ENCODE results near the gene ASCC1.
"Not testable (repeated sequence)": the region's sequence is repeated elsewhere in the genome, so short reads cannot be mapped to it uniquely, and the experiment has no call there.

ASCC1 gene

DNA sequence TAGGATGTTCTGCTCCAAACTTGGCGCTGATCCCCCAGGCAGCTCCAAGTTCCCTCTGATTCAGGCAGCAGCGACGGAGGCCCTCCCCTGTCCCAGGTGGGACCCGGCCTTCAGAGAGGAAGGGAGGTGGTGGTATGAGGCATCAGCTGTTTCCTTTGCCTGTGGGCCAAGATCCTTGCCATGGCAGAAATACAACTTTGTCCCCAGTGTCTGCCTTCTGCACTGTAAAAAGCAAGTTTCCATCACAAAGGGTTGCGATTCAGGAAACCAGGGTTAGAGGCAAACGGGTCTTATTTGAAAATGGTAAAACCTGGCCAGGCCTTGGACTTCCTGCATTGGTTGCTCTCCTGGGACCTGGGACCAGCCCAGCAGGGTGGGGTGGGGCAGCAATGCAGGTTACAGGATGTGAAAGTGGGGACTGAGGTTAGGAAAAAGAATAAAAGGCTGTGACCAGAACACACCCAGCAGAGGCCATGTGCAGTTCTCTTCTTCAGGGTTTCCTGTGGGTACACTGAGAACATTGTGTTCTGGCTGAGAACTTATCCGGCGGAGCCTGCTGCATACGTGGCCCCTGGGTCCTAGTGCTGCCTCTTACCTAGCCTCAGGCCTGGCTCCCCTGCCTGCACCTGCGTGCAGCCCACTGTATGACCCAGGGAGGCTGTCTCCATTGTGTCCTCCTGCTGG is 32.5 kb upstream of the ASCC1 start:
- no peak for DNase-seq

DNA sequence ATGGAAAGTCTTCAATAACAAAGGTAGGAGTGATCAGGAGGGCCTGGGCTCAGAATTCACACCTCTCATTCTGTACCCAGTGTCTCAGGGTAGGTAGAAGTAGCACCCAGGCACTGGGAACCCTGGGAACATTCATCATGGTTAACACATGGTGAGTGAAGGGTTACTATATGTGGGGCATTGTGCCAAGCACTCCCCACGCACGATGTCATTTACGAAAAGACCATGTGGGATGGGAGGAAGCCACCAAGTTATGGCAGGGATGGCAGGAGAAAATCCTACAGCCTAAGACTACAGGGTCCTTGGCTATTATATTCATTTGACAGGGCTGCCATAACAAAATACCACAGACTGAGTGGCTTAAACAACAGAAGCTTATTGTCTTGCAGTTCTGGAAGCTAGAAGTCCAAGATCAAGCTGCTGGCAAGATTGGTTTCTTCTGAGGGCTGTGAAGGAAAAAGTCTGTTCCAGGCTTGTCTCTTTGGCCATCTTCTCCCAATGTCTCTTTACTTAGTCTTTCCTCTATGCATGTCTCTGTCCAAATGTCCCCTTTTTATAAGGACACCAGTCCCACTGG is 30.0 kb upstream of the ASCC1 start:
- DNase-seq, result no peak

DNA sequence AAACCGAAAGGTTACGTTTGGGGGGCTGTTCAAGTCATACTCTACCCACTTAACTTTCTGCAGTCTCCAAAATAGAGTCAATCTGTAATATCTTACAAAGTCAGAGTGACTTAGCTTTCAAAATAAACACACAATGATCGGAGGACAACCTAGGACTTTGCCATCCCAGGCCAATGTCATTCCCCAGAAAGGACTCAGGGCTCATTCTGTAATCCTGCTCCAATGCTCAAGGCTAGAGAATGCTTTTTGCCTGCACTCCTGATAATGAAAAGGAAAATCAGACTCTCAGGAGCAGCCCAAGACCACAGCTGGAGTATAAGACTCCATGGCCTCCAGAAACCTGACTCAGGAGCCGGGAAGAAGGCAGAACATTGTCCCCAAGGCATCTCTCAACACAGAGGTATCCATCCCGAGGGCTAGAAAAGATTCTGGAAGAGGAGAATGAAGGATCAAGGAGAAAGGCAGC is 28.5 kb upstream of the ASCC1 start:
- DNase-seq, result no peak

DNA sequence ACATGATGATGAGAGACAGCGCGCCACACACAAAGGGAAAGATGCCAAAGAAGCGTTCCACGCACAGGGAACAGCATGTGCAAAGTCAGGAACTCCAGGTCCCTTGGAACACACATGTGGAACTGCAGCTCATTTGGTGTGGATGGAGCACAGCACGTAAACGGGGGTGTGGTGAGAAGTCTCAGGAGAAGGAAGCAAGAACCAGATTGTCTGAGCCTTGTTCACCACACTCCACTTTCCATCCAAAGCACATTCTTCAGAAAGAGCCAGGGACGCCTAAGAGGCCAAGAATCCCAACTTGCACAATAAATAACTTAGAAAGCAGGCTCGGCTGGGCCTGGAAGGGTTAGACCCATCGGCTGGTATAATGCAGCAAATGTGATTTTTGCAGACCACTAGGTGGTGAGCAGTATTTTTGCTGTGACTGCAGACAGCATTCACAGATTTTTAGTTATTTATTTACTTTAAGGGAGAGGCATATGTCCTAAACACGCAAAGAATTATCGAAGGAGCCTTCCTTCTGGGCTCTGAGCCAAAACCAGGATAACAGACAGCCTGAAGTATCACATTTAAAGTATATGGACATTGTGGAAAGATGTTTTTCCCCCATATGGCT is 27.9 kb upstream of the ASCC1 start:
- no peak for DNase-seq

DNA sequence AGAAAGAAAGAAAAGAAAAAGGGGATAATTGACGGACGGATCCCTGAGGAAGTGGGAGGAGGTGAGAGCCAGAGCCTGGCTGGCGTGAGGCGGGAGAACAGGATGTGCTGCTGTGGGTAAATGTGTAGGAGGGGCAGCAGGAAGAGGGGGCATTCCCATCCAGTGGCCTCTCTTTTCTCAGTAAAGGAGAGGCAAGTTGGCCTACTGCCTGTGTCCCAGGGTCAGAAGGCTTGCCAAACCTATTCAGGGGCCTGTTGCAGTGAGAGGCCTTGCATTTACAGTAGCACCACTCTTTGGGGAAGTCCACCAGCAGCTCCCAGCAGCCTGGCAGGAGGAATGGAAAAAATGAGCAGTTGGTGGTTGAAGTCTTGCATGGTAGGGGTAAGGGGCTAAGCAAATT is 26.6 kb upstream of the ASCC1 start:
- no peak for DNase-seq

DNA sequence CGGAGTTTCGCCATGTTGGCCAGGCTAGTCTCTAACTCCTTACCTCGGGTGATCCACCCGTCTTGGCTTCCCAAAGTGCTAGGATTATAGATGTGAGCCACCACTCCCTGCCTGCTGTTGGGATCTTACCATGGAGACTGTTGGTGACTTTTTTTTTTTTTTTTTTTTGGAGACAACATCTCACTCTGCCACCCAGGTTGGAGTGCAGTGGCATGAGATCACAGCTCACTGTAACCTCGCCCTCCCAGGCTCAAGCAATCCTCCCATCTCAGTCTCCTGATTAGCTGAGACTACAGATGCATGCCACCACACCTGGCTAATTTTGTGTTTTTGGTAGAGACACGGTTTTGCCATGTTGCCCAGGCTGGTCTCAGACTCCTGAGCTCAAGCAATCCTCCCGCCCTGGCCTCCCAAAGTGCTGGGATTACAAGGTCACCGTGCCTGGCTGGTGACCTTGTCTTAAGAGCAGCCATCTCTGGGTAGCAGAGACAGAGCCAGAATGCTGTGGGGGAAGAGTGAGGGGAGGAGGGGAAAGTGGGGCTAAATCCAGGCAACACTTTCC is 25.7 kb upstream of the ASCC1 start:
- DNase-seq, result no peak

DNA sequence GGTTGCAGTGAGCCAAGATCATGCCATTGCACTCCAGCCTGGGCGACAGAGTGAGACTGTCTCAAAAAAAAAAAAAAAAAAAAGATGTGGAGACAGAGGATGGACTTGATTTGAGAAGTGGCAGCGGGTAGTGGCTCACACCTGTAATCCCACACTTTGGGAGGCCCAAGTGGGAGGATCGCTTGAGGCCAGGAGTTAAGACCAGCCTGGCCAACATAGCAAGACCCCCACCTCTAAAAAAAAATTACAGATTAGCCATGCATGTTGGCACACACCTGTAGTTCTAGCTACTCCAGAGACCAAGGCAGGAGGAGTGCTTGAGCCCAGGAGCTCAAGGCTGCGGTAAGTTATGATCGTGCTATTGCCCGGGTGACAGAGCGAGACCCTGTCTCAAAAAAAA is 24.3 kb upstream of the ASCC1 start:
- DNase-seq, result no peak

DNA sequence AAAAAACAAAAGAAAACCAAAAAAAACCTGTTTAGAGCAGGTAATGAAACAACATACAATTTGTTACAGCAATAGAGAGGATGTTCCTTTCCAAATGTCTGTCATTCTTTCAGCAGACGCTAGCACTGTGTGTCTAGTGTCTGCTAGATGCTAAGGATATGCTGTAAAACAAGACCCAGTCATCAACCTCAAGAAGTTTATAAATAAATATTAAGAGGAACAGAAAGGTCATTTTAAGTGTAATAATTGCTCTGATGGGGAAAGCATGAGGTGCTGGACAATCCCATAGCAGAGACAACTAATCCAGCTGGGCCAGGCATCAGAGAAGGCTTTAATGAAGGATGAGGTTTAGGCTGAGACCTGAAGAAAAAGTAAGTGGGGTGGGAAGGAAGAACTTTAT is 23.3 kb upstream of the ASCC1 start:
- no peak for DNase-seq

DNA sequence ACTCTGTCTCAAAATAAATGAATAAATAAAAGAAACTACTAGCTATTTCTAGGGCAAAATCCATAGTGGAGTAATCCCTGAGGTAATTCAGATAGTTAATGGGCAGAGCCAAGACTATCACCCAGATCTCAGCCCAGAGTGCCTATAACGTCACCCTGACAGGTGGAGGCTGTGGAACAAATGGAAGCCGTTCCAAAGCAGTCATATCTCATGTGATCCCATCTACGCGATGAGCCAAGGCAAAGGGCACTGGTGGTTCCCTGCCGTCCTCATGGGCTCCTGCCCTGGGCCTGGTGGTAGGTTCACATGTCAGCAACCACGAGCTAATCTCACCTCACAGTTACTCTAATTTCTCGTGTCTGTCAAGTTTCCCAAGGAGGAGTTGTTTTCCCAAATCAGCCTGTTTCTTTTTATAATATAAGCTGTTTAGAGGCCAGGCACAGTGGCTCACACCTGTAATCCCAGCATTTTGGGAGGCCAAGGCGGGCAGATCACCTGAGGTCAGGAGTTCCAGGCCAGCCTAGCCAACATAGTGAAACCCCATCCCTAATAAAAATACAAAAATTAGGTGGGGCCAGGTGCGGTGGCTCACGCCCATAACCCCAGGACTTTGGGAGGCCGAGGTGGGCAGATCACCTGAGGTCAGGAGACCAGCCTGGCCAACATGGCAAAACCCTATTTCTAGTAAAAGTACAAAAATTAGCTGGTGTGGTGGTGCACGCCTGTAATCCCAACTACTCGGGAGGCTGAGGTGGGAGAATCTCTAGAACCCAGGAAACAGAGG is 22.5 kb upstream of the ASCC1 start:
- no peak for DNase-seq

DNA sequence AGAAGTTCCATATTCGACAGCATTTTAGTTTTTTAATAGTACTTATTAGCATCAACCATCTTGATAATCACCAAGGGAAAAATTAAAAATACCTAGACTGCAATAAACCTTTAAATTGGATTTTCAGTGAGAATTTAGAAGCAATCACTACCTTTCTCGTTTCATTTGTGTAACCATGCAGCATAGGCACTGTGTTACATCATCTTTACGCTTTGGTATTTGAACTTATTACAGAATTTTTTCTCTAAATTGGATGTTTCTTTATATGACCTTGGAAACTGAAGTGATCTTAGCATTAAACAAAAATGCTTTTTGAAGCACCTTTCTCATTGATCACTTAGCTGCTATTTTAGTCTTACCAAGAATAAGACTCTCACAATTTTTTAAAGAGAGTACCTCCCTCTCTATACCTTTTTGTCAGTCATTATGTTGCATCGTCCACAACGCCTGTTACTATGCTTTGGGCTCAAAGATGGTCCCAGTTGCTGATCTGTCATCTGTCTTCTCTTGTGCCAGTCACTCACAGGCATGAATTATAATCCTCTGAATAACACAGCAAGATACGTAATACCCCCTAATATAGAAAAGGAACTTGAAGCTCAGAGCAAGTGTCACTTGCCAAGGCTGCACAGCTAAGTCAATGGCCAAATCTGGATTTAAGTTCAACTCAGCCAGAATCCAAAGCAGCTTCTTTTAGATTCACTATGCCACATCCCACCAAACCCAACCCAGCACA is 19.6 kb upstream of the ASCC1 start:
- DNase-seq, result no peak

DNA sequence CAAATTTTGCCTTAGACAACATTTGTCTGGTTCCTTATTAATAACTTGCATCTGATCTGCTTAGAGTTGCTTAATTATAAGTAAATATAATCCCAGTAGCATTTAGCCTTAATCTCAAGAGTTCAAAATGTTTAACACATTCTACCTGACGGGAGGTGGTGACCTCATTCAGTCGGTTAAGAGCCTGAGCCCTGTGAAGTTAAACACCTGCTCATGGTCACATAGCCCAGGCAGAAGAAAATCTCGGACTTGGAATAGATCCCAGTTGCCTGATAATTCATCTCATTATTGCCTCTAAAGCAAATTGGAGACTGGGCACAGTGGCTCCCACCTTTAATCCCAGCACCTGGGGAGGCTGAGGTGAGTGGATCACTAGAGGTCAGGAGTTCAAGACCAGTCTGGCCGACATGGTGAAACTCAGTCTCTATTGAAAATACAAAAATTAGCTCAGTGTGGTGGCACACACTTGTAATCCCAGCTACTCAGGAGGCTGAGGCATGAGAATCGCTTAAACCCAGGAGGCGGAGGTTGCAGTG is 18.6 kb upstream of the ASCC1 start:
- DNase-seq, result no peak

DNA sequence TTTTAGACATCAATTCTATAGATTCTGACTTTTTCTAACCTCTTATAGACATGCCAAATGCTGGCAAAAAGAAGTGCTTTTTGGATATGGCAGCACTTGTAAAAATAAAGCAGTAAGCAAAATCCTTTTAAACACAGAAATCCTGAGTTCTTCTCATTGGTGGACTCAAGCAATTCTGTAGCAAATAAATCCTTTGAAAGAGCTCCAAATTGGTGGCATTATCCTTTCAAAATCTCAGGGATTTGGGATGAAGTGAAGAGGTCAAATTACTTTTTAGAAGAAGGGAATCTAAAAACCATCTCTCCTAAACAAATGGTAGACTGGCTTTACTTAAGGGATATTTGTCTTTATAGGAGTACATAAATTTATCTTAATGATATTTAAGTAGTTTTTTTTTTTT is 17.5 kb upstream of the ASCC1 start:
- DNase-seq, result no peak

DNA sequence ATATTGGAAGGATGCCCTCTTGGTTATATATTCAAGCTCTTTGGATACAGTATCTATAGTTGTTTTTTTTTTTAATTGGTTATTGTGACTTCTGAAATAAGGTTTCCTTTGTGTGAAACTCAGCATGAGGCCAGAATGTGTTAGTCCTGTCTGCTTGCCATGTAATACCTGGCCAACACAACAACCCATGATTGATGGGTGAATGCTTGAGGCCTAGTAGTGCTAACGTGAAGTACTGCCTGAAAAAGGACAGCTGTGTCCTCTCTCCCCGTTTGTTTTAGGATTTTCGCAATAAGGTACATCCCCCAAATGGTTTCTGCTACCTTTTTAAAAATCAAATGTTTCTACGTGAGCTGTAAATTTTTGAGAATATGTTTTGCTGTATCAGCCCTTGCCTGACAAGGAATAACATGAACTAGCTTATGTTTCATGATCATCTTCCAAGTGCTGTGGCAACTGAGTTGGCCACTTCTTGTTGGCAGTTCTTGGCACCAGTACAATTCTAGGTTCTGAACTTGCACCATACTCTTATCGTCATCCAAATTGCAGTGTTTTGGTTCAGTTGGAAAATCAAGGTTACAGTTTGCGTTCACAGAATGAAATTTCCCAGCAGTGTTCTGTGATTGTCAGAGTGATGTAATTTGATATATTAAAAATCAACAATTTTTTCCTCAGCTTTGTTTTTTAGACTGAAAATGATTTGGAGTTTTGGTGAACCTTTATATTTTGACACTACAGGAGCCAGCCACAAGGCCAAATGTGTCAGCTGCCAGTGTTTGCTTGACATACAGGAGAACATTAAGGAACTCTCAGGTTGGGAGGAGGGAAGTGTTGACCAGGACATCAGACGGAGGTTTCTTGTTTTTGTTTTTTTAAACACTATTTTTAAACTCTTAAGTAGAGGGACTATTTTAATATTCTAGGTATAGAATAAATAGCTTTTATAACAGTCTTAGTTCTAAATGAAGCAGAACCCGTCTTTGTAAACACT is 13.5 kb upstream of the ASCC1 start:
- no peak for DNase-seq

DNA sequence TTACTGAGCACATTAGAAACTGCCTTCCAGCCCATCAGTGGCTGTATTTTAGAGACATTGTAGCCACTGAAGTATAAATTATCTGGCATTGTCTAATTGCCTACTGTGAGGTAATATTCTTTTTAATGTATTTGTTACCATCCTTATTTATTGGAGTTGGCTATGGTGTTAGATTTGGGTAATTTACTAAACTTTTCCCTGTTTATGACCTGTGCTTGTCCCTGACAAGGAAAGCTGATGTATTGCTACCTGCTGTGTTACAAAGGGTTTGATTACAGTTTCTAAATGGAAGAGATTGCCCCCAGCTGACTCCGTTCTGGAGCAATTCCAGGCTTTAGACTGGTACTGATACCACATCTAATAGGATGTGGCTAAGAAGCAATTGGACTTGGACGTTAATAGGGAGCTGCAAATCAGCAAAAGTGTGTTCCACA is 12.3 kb upstream of the ASCC1 start:
- DNase-seq, result no peak

DNA sequence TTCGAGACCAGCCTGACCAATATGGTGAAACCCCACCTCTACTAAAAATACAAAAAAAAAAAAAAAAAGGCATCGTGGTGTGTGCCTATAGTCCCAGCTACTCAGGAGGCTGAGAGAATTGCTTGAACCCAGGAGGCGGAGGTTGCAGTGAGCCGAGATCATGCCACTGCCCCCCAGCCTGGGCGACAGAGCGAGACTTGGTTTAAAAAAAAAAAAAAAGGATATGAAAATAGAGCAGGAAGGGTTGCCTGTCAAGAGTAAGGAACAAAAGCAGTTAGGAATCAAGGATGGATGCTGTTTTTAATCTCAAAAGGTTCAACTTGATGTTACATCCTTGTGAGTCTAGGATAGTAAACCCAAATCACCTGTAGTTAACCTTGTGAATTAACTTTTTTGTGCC is 11.8 kb upstream of the ASCC1 start:
- DNase-seq, result no peak

DNA sequence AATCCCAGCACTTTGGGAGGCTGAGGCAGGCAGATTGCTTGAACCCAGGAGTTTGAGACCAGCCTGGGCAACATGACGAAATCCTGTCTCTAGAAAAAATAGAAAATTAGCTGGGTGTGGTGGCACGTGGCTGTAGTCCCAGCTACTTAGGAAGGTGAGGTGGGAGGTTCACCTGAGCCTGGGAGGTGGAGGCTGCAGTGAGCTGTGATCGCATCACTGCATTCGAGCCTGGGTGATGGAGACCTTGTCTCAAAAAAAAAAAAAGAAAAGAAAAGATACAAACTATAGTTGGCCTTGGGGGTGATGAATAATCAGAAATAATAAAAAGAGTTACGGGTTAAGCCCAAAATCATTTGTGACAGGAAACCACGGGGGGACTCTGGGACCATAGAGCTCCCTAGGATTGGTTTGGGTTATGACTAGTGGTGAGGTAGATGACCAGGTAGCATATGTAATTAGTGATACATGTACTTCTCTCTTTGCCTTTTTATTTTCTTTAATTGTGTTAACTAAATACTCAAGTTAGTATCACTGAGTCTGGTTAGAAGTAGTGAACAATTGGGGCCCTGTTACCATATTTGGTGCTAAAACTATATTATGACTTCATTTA is 10.4 kb upstream of the ASCC1 start:
- no peak for DNase-seq

DNA sequence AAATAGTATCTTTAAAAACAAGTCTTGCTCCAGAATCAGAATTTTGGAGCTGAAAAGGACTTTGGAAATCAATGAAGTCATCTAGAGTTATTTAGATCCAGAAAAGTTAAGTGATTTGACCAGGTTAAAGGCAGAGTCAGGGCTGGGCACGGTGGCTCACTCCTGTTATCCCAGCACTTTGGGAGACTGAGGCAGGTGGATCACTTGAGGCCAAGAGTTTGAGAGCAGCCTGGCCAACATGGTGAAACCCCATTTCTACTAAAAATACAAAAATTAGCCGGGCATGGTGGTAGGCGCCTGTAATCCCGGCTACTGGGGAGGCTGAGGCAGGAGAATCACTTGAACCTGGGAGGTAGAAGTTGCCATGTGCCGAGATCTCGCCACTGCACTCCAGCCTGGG is 8.1 kb upstream of the ASCC1 start:
- not testable (repeated sequence) for DNase-seq

DNA sequence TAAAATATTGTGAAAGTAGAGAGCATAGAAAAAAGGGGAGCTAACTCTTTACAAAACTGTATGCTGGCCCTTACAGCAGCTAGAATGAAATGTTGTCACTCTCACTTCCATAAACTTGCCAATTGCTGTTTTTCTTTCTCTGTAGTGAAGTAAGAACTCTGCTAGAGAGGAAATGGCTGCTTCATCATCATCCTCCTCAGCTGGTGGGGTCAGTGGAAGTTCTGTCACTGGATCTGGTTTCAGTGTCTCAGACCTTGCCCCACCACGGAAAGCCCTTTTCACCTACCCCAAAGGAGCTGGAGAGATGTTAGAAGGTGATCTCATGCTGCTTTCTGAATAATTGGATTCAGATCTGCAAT is 7.6 kb upstream of the ASCC1 start:
- DNase-seq, result no peak

DNA sequence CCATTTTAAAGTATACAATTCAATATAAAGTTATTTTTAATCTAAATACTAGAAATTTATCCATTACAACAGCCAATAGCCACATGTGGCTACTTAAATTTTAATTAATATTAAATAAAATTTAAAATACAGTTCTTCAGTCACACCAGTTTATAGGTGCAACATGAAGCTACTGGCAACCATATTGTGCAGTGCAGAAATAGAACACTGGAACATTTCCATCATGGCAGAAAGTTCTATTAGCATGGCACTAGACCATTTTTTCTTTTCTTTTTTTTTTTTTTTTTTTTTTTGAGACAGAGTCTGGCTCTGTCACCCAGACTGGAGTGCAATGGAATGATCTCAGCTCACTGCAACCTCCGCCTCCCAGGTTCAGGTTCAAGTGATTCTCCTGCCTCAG is 5.2 kb upstream of the ASCC1 start:
- DNase-seq, result no peak

DNA sequence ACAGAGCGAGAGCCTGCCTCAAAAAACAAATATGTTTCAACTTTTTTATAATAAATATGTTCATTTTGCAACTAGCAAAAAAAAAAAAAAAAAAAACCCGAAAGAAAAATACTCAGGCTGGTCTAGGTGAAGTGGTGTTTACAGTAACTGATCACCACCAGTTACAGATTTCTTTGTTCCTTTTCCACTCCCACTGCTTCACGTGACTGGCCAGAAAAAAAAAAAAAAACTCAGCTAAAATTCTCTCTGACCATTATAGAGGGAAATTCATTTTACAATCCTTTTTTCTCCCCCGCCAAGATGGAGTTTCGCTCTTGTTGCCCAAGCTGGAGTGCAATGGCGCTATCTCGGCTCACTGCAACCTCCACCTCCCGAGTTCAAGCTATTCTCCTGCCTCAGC is 4.6 kb upstream of the ASCC1 start:
- no peak for DNase-seq
